Subcutaneous adipose tissue (tissue), 4 donors: ENCODE results near the gene BTN2A1. TPM values are rescaled to one million over a fixed set of nuclear protein-coding genes. Genes with fewer than 3 reads are reported as not detected.

ENCODE experiments used
- CTCF ChIP-seq: fragments of 450-650 bp; IDR thresholded peaks from one replicate; pipeline ENCODE4 v1.5.1; 2016; ENCODE audit warnings: low read depth, mild to moderate bottlenecking, control low read depth, antibody characterized with exemption, moderate library complexity
- total RNA-seq, 4 donors: library from RNA; depleted of rRNA; stranded (reverse); fragments of >200 nt; gene quantifications; one replicate each; pipeline ENCODE4 v1.1.0, GENCODE V29; 2016

BTN2A1 gene
- total RNA-seq, 4 donors from 2014 or later: 11.6 to 20.7 (median 16.4) TPM

GRCh38 chr6:26478985-26479278, 21.2 kb downstream of the BTN2A1 start:
- TF ChIP-seq CTCF: no peak

DNA sequence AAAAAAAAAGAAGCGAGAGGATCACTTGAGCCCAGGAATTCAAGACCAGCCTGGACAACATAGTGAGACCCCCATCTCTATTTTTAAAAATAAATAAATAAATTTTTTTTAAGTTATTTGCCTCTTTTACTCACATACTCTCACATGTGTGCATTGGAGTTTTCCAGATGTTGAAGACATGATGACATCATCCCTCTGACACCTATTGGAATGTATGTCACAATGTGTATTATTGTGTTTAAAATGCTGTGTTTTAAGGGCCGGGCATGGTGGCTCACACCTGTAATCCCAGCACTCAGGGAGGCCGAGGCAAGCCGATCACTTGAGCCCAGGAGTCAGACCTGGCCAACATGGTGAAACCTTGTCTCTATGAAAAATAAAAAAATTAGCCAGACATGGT, 24.6 kb downstream of the BTN2A1 start:
- TF ChIP-seq CTCF: no peak

DNA sequence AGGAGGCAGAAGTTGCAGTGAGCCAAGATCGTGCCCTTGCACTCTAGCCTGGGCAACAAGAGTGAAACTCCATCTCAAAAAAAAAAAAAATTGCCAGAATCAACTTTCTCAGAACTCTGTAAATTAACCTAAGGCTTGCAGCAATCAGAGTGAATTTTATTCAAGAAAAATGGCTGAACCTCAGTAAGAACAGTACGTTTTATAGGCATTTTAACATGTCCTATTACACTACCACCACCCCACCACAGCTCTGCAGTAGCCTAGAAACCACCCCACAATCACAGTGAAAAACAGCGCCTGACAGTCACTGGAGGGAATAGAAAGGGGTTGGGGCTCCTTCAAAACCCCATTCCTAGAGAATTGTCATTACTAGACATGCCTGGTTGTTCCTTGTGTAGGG, 26.0 kb downstream of the BTN2A1 start:
- TF ChIP-seq CTCF: no peak

- no peak for TF ChIP-seq CTCF
Observed at GRCh38 chr6:26484161-26484560, 26.4 kb downstream of the BTN2A1 start.

- TF ChIP-seq CTCF: no peak
Observed at GRCh38 chr6:26485112-26485780, 27.5 kb downstream of the BTN2A1 start.

DNA sequence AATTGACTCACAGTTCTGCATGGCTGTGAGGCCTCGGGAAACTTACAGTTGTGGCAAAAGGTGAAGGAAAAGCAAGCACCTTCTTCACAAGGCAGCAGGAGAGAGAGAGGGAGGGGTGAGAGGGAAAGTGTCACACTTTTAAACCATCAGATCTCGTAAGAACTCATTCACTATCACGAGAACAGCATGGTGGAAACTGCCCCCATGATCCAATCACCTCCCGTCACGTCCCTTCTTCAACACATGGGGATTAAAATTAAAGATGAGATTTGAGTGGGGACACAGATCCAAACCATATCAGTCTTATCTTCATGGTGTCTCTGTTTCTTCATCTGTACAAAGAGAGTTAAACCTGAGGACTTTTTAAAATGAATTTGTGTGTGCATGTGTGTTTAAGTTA, 28.6 kb downstream of the BTN2A1 start:
- TF ChIP-seq CTCF: no peak

DNA sequence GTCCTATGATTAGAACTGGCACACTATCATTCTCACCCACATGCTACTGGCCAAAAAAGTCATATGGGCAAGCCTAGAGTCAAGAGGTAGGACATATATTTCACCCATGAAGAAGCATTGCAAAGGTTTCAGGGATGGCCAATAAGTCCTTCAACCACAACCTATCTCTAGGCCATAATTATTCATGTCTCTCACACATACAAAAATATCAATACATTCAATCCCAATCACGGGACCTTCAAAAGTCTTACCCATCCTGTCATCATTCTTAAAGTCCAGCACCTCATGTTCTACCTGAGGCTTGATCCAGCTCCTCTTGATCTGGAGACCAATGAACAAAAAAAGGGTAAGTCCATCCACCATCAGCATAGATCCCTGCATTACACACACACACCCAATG, 29.7 kb downstream of the BTN2A1 start:
- TF ChIP-seq CTCF: no peak
